NCI-H524 (cell line): ENCODE results near the gene PYROXD2.

Experiments
- DNase-seq, 2 experiments: peaks; one replicate each; lab custom pipeline; 2025; lab: John Stamatoyannopoulos, UW

The PYROXD2 gene

DNA sequence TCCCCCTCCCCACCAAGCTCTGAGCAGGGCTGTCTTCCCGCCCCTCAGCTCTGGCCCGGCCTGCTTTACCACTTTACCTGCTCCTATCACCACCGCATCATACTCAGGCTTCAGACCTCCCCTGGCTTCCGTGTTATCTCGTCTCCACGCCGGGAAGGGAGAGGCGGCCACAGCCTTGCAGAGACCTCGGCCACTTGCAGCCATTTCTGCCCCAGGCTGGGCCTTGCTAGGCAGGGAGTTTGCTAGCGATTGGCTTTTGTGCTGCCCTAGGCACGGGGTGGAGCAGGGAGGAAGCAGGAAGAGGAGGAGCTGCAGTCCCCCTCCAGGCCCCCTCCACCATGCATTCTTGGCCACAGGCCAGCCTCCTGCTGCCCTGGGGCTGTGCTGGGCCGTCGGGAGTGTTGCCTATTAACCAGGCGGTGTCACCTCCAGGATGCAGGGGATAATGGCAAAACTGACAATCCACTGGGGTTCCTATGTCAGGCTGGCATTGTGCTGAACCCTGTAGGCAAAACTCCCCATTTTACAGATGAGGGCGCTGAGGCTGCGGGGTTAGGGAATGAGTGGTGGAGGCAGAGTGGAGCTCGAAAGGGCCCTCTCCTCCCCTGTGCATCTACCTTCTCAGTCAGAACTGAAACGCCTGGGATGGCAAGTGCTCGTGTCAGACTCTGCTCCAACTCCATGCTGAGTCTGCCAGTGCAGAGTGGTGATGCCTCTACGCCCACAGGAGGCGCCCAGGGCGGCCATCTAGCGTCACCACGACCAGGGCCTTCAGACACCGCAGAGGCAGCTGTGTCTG, at the start of gene PYROXD2:
Gene PYROXD2 (minus strand): TSS at position 251 of the 799 bp plus-strand sequence. CDS start 47 bp downstream, at position 204.
- DNase-seq, result peak; percentile 21 to 66

DNA sequence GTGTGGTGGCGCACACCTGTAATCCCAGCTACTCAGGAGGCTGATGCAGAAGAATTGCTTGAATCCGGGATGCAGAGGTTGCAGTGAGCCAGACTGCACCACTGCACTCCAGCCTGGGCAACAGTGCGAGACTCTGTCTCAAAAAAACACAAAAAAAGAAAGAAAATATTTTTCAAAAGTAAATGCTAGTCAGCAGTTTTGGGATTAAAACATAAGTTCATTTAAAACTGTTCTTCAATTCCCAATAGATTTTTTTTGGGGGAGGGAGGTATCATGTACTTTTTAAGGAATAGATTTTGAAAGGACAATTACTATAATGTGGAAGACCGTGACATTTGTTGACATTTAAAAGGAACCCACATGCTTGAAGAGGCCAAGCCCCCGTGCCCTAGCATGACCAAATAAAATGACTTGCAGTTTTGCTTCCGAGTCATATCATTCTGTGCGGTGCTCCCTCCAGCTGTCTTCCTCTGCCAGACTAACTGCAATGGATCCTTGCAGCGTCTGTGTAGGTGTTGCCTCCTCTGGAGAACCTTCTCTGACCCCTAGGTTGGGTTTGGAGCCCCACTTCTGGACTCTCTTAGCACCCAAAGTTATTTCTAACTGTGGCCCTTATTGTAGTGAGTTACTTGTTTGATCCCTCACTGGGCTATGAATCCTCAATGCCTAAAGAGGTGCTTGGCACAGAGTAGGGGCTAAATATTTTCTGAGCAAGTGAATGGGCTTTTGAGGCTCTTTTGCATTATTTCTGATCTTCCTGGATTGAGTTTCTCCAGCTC, 49.2 kb upstream of the PYROXD2 start:
- DNase-seq, result no peak

DNA sequence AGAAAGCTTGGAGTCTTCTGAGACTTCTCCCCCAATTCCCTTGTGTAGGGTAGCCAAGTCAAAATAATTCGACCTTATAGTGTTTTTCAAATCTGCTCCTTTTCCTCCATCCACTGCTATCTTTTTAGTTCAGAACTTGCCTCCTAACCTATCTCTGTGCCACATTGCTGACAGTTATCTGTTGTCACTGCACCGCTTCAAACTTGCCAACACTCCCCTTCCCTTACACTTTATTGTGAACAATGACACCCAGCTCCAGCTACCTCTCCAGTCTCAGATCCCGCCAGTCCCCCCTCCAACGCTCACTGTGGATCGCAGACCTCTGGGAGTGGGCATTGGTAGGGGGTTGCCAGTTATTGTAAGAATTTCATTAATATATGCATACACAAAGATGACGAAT, 48.0 kb upstream of the PYROXD2 start:
- no peak for DNase-seq

DNA sequence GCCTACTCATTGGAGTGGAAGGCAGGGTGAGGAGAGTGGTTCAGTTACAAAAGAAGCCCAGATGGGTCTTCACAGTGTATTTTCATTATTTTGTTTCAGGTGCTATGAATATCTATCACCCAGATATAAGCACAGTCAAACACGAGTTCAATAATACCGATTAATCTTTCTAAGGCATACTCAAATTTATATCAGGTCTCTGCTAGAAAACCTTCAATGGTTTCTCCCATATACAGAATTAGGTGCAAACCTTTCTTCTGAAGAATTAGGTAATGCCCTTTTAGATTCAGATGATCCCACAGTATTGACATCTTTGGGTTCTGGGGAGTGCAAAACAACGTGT, 46.5 kb upstream of the PYROXD2 start:
- no peak for DNase-seq

DNA sequence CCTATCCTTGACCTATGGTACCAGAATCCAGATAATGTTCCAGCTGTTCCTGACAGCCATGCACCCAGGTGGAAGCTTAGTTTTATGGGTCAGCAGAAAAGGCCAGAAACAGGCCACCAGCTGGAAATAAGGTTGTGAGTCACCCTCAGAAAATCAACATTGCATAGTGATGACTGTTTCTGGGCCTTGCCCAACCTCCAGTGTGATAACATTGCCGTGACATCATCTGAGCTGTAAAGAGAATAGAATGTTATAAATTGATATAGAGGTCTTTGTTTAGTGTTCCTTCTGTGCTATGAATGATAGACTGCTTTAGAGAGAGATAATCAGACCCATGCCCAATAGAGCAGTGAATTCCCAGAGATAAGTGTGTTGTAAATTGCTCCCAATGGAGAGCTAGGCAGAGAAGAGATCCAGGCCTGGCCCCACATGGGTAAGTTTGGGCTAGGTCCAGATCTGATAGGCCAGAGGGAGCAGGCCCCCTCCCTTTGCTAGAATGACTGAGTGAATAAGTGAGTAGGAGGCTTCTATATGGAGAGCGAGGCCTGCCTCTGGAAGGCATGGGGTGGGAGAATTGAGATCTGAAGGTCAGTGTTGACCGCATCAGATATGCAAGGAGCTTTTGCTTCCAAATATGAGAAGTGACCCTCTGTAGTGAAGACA, 46.0 kb upstream of the PYROXD2 start:
- DNase-seq, result no peak

DNA sequence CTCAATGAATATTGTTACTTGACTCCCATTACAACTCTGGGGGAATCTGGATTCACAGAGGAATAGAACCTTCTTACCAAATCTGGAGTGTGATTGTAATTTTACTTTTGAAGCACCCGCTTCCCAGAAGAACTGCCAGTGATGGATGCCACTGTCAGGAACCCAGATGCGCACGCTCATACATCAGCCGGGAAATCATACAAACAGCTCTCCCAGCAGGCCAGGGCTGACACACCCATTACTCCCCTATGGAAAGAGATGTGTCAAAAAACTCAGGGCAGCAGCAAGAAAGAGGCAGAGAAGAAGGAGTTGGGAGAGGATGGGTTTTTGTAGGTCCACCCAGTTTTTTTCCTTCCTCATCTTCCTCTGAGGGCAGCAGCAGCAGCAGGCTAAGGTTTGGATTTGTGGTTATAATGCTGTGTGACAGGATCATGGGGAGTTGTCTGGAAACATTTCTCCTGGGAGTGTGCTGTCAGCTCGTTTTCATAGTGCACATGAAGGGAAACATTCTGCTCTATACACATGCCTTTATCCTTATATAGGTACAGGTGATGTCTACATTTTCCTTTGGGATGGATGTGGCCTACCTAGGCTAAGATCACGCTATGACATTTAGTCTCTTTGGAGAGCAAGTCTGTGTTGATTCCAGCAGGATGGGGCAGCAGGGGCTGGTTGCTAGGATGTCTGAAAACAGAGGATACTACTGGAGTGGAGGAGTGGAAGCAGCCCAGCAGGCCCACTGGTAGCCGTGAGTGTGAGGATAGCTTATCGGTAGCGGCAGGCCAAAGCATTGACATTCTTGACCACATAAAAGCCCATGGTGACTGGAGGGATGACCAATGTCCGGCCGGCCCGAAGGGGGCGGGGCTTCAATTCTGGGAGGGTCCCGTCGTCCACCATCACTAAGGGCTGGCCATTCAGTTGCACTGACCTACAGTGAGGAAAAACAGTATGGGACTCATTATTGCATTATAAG, 44.1 kb upstream of the PYROXD2 start:
- DNase-seq, result no peak

DNA sequence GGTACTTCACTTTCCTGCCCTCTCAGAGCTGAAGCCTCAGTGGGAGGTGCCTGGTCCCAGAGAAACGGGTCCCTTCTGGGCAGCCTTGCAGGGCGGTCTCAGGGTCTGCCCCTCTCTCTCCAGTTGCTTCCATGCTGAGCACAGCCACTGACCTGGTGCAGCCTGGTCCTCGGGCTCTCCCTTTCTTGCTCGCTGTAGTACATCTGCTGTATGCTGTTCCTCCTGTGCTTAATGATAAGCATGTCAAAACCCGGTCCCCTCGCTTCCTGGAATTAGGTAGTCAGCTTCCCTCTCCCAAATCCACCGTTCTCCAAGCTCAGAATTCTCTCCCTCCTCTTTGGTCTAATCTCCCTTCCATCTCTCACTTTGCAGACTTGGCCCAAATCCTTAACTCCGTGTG, 42.7 kb upstream of the PYROXD2 start:
- DNase-seq, result no peak

DNA sequence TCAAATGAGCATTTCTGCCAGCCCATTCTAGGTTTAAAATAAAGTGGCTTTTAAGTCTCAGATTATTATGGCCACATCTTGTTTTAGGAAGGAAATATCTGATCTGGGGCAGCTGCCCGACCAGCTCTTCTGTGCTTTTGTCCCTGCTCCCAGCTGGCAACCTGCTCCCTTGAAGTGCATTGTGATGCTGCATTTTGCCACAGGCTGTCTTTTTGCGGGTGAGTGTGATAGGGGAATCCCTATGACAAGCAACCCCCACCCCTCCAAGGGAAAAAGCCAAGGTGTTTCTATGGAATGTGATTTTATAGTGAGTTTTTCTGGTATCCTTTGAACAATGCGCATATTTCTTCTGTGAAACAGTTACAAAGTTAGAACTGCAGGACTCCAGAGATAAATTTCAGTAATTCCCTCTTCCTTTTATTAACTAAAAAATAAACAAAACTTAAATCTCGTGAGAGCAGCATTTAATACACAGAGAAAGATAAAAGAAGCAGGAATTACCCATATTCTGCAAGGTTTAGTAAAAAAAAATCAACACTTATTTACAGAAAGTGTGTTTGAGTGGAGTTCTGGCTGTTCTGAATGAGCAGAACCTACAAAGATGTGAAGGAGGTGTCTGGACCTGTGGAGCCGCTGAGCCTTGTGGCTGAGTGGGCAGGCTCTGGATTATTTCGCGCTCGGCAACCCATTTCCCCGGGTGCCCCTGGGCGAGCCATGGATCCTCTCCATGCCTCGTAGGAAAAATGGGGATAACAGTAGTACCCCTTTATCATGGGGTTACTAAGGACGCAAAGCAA, 41.9 kb upstream of the PYROXD2 start:
- DNase-seq, result no peak

DNA sequence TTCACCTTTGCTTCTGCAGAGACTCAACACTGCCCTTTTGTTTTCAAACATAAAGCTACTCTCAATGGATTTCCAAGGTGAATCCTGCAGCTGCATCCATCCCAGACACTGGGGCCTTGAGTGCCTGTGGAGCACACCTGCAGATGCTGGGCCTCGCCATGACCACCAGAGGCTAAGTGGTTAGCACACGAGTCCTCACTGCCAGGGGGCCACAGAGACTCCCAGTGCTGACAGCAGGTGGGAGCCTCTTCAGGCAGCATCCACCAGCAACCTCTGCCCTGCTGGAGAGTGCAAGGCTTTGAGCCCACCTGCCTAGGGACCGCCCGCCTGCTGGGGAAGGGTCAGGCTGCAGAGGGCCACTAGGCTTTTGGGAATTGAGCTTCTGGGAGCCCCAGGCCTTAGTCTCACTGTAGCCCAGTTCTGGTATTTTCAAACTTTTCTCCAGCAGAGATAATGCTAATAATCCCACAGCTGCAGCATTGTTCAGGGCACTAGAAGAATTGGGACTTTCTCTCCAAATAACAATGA, 41.1 kb upstream of the PYROXD2 start:
- DNase-seq, result no peak

DNA sequence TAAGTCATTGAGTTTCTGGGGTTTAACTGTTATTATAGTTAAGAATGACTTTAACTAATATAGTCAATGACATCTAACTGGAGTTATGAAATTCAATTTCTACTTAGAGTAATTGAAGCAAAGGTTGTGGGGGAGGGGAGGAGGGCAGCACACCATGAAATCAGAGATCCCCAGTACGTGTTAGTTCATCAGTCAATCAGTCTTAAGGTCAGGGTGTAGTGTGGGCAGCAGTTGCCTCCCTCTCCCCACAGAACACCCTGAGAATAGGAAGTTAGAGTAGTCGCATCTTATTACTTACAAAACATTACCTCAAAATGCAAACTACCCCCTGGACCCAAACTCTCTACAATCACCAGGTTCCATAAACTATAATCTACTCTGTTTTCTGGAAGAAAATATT, 38.7 kb upstream of the PYROXD2 start:
- no peak for DNase-seq

DNA sequence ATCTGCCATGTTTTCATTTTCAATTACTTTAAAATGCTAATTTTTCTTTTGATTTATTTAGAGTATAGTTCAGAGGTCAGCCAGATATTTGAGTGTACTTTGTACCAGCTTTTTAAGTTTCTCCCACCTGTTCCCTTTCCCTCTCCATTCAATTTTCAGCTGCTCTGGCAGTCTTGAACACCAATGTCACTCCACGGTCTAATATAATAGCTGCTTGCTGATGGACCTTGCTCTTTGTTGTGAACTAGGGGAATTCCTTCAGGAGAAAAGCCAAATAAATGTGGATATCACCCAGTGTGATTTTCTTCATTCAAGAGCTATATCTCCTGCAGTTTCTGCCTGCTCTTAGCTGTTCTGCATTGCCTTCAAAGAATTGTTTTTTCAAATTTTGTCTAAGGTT, 35.6 kb upstream of the PYROXD2 start:
- DNase-seq, result no peak

DNA sequence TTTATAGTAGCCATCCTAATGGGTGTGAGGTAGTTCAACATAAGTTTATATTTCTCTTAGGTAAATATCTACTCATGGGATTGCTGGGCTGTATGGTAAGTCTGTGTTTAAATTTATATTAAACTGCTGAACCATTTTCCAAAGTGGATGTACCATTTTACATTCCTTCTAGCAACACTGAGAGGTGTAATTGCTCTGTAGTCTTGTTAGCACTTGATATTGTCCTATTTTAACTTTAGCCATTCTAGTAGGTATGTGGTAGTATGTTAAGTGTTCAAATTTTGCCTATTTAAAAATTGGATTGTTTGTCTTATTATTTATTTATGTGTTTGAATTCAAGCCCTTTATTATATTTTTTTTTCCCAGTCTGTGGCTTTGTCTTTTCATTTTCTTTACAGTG, 34.3 kb upstream of the PYROXD2 start:
- no peak for DNase-seq

DNA sequence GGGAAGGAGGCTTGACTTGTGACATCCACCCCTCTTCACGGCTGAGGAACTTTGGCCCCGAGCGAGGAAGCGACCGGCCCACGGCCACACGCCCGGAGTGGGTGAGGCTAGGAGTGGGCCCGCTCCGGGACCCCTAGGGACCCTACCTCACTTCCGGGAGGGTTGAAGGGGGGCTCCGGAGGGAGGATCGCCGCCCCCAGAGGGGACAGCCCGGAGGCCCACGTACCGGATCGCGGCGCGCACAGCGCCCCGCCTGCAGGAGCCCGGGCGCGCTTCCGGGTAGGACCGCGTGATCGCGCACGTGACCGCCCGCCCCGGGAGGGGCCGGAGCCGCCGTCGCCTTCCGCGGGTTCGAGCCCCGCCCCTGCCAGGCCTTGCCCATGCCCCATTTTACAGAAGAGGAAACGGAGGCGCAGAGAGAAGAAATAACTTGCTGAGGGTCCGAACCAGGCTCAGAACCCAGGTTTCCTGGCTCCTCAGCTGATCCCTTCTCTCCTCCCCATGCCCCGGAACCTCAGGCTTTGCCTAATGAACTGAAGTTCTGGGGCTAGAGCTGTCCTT, 31.8 kb upstream of the PYROXD2 start, which contains the start of gene HPS1:
Gene HPS1 (minus strand): TSS at position 275 of the 561 bp plus-strand sequence. CDS start 3,695 bp downstream, outside the sequence.
- peak in 1 of 2 experiments; percentile 54 for DNase-seq

DNA sequence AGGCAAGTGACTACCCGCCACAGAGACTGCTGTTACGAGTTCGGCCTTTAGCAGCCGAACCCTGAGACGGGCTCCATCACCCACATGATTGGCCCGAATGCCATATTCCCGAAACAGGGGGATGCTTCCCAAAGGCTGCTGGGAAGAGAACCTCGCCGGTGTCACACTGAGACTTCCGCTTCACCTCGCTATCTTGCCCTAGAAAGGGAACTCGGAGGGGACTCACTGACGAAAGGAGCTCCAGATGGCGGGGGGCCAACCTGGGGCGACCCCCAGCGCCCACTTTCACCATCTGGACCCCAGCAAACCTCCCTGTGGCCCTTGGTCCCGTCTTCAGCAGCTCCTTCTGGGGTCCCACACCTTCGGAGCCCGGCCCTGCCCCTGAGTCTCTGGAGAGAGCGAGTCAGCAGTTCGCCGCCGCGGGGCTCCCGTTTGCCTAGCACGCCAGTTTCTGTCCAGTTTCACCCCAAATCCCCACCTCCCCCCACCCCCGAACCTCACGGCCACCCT, 31.2 kb upstream of the PYROXD2 start:
- DNase-seq, result no peak

DNA sequence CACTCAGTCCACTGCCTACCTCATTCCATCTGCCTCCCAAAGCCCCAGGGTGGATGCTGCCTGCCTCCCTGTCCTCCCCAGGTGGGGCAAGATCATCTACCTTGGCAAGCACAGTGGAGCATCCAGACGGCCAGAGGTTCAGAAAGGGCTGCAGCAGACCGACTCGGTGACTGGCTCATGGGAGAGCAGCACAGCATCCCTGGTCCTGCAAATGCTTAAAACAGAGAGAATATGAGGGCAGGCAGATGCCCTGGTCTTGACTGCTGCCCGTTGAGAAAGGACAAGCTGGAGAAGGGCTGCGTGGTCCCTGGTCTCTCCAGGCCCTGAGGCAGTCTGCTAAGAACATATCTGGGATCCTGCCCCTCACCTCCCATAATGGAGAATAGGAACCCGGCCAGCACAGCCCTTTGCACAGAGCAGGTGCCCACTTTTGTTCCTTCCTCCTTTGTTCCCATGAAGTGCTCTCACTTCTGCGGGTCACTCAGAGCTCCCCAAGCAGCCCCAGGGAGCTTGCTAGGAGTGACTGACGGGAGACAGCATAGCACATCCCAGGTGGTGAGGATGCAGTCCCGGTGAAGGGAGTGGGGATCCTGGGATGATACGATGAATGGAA, 30.3 kb upstream of the PYROXD2 start:
- DNase-seq, result no peak

DNA sequence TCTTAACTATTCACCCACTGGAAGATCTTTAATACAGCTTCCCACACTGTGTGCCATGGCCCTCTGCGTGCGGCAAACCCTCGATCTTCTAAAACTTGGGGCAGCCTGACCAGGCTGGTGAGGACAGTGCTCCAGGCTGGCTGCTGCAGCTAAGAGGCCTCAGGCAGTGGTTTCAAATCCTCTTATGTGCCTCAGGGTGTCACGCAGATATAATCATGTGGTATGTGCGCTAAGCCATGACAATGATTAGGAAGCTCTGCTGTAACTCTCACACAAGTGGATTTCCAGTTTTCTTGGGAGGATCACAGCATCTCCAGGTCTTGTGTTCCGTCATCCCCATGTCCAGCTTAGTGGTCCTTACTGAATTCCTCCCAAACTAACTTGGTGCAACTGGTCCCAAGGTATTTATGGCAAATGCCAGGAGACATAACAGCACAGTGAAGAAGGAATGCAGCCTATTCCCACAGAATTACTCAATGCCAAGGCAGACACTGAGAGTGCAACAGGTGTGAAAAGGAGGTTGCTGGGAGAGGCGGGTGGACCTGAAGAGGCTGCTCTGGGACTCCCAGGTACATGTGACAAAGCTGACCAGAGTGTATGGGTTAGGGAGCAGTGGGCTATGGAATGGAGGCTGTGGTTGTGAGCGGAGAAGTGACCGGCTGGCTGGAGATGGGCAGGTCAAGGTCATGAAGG, 29.5 kb upstream of the PYROXD2 start:
- DNase-seq, result no peak

DNA sequence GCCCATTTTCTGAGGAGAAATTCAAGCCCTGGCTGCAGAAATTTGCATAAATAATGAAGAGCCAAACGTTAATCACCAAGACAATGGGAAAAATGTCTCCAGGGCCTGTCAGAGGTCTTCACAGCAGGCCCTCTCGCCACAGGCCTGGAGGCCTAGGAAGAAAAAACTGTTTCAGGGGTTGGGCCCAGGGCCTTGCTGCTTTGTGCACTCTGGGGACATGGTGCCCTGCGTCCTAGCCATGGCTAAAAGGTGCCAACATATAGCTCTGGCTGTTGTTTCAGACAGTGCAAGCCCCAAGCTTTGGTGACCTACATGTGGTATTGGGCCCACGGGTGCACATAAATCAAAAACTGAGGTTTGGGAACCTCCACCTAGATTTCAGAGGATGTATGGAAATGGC, 23.7 kb upstream of the PYROXD2 start:
- DNase-seq, result no peak

DNA sequence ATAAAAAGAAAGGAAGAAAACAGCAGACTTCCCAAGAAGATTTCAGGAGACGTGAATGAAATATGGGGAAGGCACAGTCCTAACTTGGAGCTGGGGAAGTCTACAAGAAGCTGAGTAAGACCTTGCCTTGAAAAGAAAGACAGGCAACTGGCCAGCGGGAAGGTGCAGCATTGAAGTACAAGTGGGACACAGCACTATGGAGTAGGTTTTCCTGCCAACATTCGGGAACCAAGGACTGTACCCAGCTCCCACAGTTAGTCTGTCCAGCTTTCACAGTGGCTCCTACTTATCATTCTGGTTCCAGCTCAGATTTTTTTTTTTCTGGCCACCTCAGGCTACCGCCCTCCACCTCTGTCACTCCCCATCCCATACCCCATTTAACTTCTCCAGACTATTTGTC, 21.7 kb upstream of the PYROXD2 start:
- DNase-seq, result no peak

DNA sequence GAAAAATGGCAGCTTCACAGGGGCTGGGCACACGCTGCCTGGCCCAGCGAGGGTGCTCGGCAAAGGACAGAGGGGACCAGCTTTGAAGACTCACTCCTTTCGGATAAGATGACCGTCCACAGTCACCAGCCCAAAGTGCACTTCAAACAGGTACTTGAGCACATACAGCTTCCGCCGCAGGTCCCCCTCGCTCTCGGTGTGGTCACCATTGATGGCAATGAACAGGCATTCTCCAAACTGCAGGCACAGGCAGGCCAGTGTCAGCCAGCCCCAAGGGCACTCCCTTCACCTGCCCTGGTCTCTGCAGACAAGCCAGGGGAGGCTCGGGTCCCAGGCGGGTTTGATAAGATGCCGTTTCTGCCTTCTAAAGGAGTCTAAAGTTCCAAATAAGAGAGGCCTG, 20.2 kb upstream of the PYROXD2 start:
- DNase-seq, result no peak
